Mesodermal cell (in vitro differentiated cells): ENCODE results near the gene HOXA3.

ENCODE experiments used
- H3K27ac ChIP-seq: 2 replicates; pipeline ENCODE4 v1.7.0; 2013; ENCODE audit warnings: mild to moderate bottlenecking, low read depth, low read length, moderate library complexity; ENCODE audit not compliant: severe bottlenecking
- H3K36me3 ChIP-seq: 2 replicates; pipeline ENCODE4 v1.7.1; 2013; ENCODE audit warnings: mild to moderate bottlenecking, low read length, moderate library complexity; ENCODE audit not compliant: control insufficient read depth, insufficient read depth
- H3K4me1 ChIP-seq: one replicate; pipeline ENCODE4 v1.7.1; 2013; ENCODE audit warnings: mild to moderate bottlenecking, low read length; ENCODE audit not compliant: insufficient read depth, control insufficient read depth, poor library complexity, severe bottlenecking
- H3K4me3 ChIP-seq: 2 replicates; pipeline ENCODE4 v1.7.0; 2013; ENCODE audit warnings: low read length, control low read depth, mild to moderate bottlenecking; ENCODE audit not compliant: insufficient read depth, poor library complexity, severe bottlenecking; ENCODE audit errors: extremely low read depth
- H3K9me3 ChIP-seq: 2 replicates; pipeline ENCODE4 v1.7.1; 2013; ENCODE audit warnings: mild to moderate bottlenecking, low read length, moderate library complexity; ENCODE audit not compliant: control insufficient read depth
- WGBS, 2 experiments: methylation state at CpG; one replicate each; pipeline ENCODE4 v1.1.5; 2013; ENCODE audit warnings: missing lambda C conversion rate in 2 of 2; ENCODE audit not compliant: insufficient coverage in 2 of 2; 5-methylcytosine and 5-hydroxymethylcytosine counted together

The HOXA3 gene

DNA sequence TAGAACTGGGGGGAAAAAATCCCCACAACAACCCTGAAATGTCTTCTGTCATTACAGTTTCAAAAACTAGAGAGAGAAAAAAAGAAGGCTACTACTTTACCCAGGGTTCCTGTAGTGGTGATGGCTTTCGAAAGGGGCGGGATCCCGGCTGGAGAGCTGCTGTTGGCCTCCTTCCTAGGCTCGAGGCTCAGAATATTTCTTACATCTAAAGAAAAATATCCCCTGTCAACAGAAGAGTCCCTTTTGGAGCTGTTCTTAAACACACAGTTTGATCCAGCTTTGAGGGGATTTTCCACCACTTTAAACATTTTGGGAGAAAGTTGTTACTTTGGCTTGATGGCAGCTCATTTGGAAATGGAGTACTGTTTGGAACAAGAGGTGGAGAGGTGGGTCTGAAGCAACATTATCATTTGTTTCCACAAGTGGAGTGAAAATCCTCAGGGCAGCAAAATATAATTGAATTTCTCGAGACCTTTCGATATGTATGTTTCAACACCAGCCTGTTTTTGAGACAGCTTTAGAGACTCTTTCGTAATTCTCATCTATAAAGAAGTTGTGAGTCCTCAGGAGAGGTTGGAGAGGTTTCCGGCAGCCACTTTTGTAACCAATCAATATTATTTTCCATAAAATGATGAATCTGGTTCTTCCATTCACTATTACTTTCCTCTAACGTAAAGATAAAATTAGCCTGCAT lies 42.5 kb upstream of the HOXA3 start:
- Histone ChIP-seq H3K4me1 (peaks cover 3% of the 10 kb centered on the region), H3K36me3 (no peaks in the 10 kb centered on the region), H3K9me3 (no peaks in the 10 kb centered on the region), H3K27ac (no peak overlapping the region), H3K4me3 (no peak overlapping the region)
- 50 to 80% methylated on average over 2 to 5 of the region's 9 CpGs for WGBS, 2 experiments

DNA sequence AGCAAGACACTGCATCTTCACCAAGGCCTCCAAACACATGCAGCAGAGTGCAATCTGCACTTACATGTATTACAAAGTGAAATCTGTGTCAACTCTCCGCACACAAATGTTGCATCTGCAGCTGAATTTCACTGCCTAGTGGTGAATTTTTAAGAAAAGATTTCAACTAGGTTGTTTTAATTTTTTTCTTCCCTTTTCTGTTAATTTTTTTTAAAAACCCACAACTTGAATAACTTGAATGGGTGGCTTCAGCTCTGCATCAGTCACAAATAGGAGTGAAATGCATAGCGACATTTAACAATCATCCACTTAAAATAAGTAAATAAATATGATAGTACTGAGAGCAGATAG lies 41.6 kb upstream of the HOXA3 start:
- Histone ChIP-seq H3K4me3 (no peak overlapping the region), H3K36me3 (no peaks in the 10 kb centered on the region), H3K9me3 (no peaks in the 10 kb centered on the region), H3K27ac (no peak overlapping the region), H3K4me1 (peaks cover 7% of the 10 kb centered on the region)
- 20% methylated on average over 1 of the region's 2 CpGs; no CpG with 5 or more reads in 1 of the 2 experiments for WGBS, 2 experiments

DNA sequence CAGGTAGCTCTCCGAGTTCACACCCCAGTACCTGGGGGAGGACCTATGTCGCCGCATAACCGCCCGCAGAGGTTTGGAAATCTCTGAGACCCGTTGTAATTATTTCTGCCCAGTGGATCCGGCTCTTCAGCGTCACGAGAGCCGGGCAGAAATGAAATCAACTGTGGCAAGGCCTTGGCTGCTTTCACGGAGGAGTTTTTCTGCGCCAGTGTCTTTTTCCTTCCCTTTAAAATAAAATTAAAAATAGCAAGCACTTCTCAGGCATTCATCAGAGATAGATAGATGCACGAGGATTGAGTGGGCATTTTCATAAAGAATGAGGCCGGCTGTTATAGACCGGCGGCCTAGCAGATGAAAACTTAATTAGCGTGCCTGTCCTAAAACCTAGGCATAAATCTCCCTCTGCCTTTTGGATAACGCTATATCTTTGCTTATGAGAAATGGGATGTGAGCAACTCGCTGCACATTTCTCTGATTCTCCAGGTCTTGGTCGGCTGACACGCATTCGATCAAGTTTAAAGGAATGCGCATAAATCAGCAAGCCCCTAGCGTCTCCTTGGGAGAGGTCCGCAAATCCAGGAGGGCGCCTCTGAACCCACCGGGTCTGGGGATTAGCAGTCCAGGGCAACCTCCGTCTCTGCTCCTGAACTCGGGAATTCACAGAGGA lies 41.1 kb upstream of the HOXA3 start:
- WGBS, 2 experiments, result 6 to 8% methylated on average over 21 to 26 of the region's 29 CpGs
- Histone ChIP-seq H3K4me3 (no peak overlapping the region), H3K36me3 (no peaks in the 10 kb centered on the region)

DNA sequence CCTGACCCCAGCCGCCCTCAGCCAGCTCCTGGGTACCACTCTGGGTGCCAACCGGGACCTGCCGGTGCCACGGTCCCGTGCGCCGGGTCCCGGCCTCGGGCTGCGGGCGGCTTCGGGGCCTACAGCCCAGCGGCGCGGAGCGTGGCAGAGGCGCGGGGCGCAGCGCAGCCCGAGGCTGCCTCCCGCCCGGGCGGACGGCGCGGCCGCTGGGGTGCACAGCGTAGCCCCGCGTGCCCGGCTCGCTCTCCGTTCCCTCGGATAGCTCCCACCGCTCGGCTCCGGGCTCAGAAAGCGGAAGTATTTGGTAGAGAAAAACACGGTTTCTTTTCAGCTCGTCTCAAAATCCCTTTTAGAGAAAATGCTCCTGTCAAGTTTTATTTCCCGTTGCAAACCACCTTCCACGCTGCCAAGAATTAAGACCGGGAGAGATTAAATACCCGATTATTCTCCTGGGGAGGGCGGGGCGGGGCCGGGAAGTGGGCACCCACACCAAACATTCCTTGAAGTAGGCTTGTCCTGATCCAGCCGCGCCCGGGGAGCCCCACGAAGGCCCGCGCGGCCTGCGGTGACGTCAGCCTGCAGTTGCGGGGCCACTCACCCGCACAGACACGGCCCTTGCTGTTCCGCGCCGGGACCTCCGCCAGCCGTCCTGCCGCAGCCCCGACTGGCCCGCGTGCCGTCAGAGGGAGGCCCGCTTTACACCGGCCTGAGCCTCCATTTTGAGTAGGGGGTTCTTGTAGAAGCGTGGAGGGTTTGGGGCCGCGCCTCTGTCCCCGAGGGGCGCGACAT lies 40.4 kb upstream of the HOXA3 start:
- Histone ChIP-seq H3K9me3 (no peaks in the 10 kb centered on the region), H3K4me1 (peaks cover 16% of the 10 kb centered on the region), H3K36me3 (no peaks in the 10 kb centered on the region), H3K4me3 (no peak overlapping the region), H3K27ac (no peak overlapping the region)
- WGBS, 2 experiments, result 3 to 4% methylated on average over 39 to 56 of the region's 78 CpGs

More for the DNA sequence above, 41.1 kb upstream of the HOXA3 start:
- Histone ChIP-seq H3K4me1 (peaks cover 12% of the 10 kb centered on the region), H3K27ac (no peak overlapping the region), H3K9me3 (no peaks in the 10 kb centered on the region)

DNA sequence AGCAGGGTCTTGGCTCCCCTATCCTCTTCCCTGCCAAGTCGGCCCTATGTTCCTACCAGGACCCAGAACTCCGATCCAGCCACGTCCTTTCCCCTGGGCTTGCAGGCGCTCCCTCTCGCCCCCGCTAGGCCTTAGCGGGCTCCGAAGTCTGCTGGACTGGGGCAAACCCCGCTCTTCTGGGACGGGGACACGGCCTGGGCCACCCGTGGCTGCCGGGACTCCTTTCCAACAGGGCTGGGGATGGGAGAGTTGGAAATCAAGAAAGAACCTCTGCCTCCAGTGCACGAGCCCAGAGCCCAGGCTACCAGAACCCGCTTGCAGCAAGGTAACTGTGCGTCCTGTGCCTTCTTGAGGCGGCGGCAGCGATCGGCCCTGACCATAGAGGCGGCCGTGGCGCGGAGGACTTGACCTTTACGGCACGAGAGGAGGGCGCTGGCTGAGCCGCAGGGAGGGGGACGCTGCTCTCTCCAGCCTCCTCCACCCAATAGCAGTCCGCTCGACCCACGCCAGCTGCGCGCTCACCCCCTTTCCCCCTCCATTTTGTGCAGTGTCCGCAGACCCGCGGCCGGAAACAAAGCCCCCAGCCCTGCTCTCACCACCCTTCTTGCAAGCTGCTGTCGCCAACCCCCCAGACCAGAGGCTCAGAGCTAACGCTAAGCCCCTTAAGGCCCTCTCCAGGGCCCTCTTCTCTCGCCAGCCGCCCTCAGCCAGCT lies 39.6 kb upstream of the HOXA3 start:
- Histone ChIP-seq H3K27ac (no peak overlapping the region), H3K4me1 (peaks cover 16% of the 10 kb centered on the region), H3K9me3 (no peaks in the 10 kb centered on the region), H3K36me3 (no peaks in the 10 kb centered on the region), H3K4me3 (no peak overlapping the region)
- WGBS, 2 experiments, result 2 to 3% methylated on average over 35 to 37 of the region's 42 CpGs

DNA sequence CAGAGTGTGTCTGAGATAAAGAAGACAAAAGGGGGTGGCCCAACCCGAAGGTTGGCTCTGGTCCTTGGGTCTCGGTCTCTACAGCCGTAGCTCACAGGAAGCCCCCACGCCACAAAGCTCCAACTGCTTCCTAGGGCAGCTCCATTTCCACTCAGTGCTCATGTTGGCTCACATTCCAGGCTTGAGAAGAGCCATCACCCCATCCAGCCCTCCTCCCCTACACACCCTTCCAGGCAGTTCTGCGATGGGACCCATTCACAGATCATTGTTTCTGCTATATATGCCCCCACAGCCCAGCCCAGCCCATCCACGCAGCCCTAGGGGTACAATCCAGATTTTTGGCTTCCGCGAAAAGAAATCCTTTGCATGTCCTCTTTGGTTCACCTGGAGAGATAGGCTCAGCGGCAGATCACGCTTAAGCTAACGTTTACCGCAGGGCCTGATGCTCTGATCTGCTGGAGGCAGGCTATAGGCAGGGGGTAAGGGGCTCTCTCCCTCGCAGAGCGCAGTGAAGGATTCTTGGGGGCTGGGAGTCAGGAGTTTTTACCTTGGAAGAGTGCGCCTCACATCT lies 38.9 kb upstream of the HOXA3 start:
- no peaks in the 10 kb centered on the region for H3K36me3 ChIP-seq
- peaks cover 16% of the 10 kb centered on the region for H3K4me1 ChIP-seq
- H3K9me3 ChIP-seq, result no peaks in the 10 kb centered on the region
- H3K4me3 ChIP-seq, result no peak overlapping the region
- WGBS, 2 experiments, result 17 to 20% methylated on average over 14 of the region's 15 CpGs
- no peak overlapping the region for H3K27ac ChIP-seq

DNA sequence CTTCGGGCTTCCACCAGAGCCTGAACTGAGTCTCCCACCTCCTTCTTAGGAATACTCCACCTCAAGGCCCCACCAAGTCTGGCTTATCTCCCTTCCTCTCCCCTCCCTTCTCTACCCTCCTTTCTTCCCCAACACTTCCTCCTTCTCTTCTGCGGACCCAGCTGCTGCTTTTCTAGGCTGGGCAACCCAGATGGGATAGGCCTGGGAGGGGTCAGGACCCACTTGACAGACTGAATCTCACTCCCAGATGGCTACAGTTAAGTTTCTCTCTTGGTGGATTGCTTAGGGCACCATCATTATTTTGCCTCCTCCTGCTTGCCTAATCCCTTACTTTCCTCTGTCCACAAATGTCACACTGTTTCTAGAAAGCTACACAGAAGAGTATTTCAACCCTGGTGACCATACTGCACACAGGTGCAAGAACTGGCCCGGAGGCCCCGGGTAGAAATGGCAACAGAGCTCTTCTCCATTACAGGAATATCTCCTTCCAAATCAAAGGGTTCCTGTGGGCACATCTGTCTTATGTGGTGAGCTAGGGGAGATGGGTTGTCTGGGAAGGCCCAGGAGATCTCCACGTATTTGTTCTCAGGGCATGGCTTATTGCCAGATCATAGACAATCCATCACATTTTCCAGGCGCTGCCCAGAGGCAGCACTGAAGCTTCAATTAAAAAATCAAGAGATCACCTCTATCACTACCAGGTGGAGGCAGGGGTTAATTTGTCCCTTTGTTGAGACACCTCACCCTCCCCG lies 37.8 kb upstream of the HOXA3 start:
- Histone ChIP-seq H3K9me3 (no peaks in the 10 kb centered on the region), H3K27ac (no peak overlapping the region), H3K36me3 (no peaks in the 10 kb centered on the region), H3K4me3 (no peak overlapping the region), H3K4me1 (peaks cover 19% of the 10 kb centered on the region)
- WGBS, 2 experiments, result 17 to 23% methylated on average over 1 to 4 of the region's 7 CpGs

DNA sequence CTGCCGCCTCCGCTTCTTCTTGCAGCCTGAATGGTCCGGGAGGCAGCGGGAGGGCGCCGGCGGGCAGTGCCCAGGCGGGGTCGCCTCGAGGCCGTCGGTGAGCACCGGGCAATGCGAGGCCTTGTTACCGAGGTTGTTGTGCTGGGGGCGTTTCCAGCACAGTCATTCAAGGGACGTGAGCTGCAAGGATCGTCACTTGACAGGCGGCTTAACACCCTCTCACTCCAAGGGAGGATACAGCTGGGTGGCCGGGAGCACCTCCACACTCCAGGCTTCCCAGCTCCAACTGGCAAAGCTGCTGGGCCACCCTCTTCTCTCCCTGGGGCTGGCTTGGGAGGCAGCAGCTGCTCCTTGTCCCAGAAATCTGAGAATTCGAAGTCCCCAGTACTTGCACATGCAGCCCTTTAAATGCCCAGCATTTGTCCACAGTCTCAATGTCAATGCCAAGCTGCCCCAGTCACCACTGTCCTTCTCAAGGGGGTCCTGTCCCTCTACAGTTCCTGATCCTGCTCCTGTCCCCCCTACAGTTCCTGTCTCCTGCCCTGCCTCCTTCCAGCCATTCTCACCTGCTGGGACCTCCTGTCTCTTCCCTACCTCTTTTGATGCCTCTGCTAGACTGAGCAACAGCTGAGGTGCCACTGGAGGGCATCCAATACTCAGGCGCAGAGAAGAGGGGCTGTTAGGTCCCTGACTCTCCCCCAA lies 37.1 kb upstream of the HOXA3 start:
- Histone ChIP-seq H3K27ac (no peak overlapping the region), H3K4me3 (peak overlapping the region; percentile 20), H3K36me3 (no peaks in the 10 kb centered on the region), H3K4me1 (peaks cover 19% of the 10 kb centered on the region), H3K9me3 (no peaks in the 10 kb centered on the region)
- WGBS, 2 experiments, result 3 to 8% methylated on average over 17 to 22 of the region's 22 CpGs

DNA sequence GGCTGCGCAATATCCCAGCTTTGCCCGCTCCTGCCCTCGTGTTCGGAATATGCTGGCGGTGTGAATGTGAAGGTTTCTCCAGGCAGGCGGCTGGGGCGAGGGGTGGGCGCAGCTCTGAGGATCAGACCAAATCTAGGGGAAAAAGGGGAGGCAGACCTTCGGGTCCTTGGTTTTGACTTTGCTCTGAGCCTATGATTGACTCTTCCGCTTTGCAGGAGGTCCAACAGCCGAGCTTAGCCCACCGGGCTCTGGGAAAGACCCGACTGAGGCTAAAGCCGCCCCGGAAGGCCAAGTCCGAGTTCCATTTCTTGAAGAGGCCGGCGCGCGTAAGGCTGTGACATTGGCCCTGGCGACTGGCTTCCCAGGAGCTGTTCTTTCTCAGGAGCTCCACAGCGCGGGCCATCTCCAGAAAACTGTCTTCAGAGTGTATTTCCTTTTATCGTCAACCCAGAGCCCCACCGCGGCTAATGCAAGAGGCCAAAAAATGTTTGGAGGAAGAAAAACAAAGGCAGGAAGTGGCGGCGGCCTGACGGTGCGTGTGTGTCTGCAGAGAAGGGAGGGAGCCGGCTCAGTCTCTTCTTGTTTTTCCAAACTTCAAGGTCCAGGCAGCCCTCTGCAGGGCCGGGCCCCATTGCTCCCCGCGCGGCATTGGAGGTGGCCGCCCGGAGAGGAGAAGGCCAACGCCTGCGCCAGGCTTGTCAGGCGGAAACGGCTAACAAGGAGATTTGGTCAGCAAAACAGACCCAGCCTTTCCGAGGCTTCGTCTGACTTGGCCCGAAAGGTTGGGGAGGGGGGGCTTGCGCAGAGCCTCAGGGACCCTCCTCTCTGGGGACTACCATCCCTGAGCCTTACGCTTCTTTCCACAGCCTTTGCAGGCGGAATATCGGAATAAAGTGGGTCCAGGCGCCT lies 36.3 kb upstream of the HOXA3 start:
- Histone ChIP-seq H3K9me3 (no peaks in the 10 kb centered on the region), H3K27ac (no peak overlapping the region), H3K4me1 (peaks cover 19% of the 10 kb centered on the region), H3K36me3 (no peaks in the 10 kb centered on the region), H3K4me3 (peak overlapping the region; percentile 20)
- 2 to 3% methylated on average over 38 to 40 of the region's 49 CpGs for WGBS, 2 experiments
